Neural cell (in vitro differentiated cells): ENCODE data around the gene MYO3B. TPM values are rescaled to one million over a fixed set of nuclear protein-coding genes. Genes with fewer than 3 reads are reported as not detected.

Source experiments
- H2AFZ ChIP-seq: fragments of 200-600, 300-800 bp; sonication (generic), shearing (Covaris generic); 2 replicates; pipeline ENCODE4 v1.6.0; 2014; ENCODE audit warnings: low read depth, mild to moderate bottlenecking, antibody characterized with exemption, low read length, moderate library complexity
- H3F3A ChIP-seq: fragments of 200-600 bp; shearing (Covaris generic); 2 replicates; pipeline ENCODE4 v1.6.1; 2016; ENCODE audit warnings: mild to moderate bottlenecking, moderate library complexity, mixed read lengths, antibody characterized with exemption, low read length; ENCODE audit not compliant: insufficient read depth, poor library complexity, severe bottlenecking
- H3K27ac ChIP-seq: fragments of 200-600, 300-800 bp; sonication (generic), shearing (Covaris generic); 2 replicates; pipeline ENCODE4 v1.5.1; 2014; ENCODE audit warnings: mild to moderate bottlenecking, low read length, moderate library complexity
- H3K27me3 ChIP-seq: fragments of 300-800, 200-600 bp; sonication (generic), shearing (Covaris generic); 2 replicates; pipeline ENCODE4 v1.6.0; 2014; ENCODE audit warnings: mild to moderate bottlenecking, low read depth, low read length, moderate library complexity; ENCODE audit not compliant: insufficient read depth
- H3K36me3 ChIP-seq: fragments of 300-800, 200-600 bp; sonication (generic), shearing (Covaris generic); 2 replicates; pipeline ENCODE4 v1.5.1; 2014; ENCODE audit warnings: mild to moderate bottlenecking, antibody characterized with exemption, low read length, moderate library complexity; ENCODE audit not compliant: insufficient read depth
- H3K4me2 ChIP-seq: fragments of 300-800, 200-600 bp; sonication (generic), shearing (Covaris generic); 2 replicates; pipeline ENCODE4 v1.6.0; 2014; ENCODE audit warnings: mild to moderate bottlenecking, low read length
- H3K4me3 ChIP-seq: fragments of 300-800, 200-600 bp; sonication (generic), shearing (Covaris generic); 2 replicates; pipeline ENCODE4 v1.5.1; 2014; ENCODE audit warnings: mild to moderate bottlenecking, low read length, moderate library complexity
- H3K79me2 ChIP-seq: fragments of 200-600 bp; shearing (Covaris generic); replicated peaks from 2 replicates; pipeline ENCODE4 v1.6.0; 2014; ENCODE audit warnings: mild to moderate bottlenecking, low read length, moderate library complexity; ENCODE audit not compliant: insufficient read depth
- H3K9ac ChIP-seq: fragments of 300-800, 200-600 bp; sonication (generic), shearing (Covaris generic); 2 replicates; pipeline ENCODE4 v1.6.1; 2016; ENCODE audit warnings: mild to moderate bottlenecking, low read length, mixed read lengths
- H3K9me2 ChIP-seq: fragments of 200-600 bp; shearing (Covaris generic); 2 replicates; pipeline ENCODE4 v1.6.1; 2016; ENCODE audit warnings: mild to moderate bottlenecking, low read length, mixed read lengths; ENCODE audit not compliant: insufficient read depth
- H3K9me3 ChIP-seq: fragments of 200-600, 300-800 bp; sonication (generic), shearing (Covaris generic); 2 replicates; pipeline ENCODE4 v1.6.1; 2016; ENCODE audit warnings: mild to moderate bottlenecking, mixed run types, low read length, moderate library complexity, mixed read lengths
- H4K20me1 ChIP-seq: fragments of 200-600 bp; shearing (Covaris generic); 2 replicates; pipeline ENCODE4 v1.6.1; 2016; ENCODE audit warnings: mild to moderate bottlenecking, mixed run types; ENCODE audit not compliant: insufficient read depth
- EZH2 ChIP-seq: fragments of 200-600, 300-800 bp; shearing (Covaris generic), sonication (generic); IDR thresholded peaks from 2 replicates; pipeline ENCODE4 v1.6.1; 2014; ENCODE audit warnings: antibody characterized with exemption, low read length, borderline replicate concordance, mild to moderate bottlenecking; ENCODE audit not compliant: insufficient read depth, poor library complexity, severe bottlenecking
- MXI1 ChIP-seq: fragments of 450-650 bp; conservative IDR thresholded peaks from 2 replicates; pipeline ENCODE4 v1.6.1; 2014; ENCODE audit warnings: antibody characterized with exemption, mild to moderate bottlenecking; ENCODE audit not compliant: poor library complexity, severe bottlenecking
- POLR2AphosphoS5 ChIP-seq: IDR thresholded peaks from 2 replicates; pipeline ENCODE4 v1.6.1; 2012
- RAD21 ChIP-seq: fragments of 450-650 bp; conservative IDR thresholded peaks from 2 replicates; pipeline ENCODE4 v1.6.1; 2014; ENCODE audit warnings: antibody characterized with exemption, mild to moderate bottlenecking, moderate library complexity
- SMC3 ChIP-seq: fragments of 450-650 bp; conservative IDR thresholded peaks from 2 replicates; pipeline ENCODE4 v1.6.1; 2014; ENCODE audit warnings: antibody characterized with exemption, mild to moderate bottlenecking, moderate library complexity; ENCODE audit not compliant: poor library complexity
- TAF1 ChIP-seq: IDR thresholded peaks from 2 replicates; pipeline ENCODE4 v1.6.1; 2012; ENCODE audit warnings: low read depth
- polyA plus RNA-seq: library from polyadenylated mRNA; depleted of rRNA; stranded (reverse); fragments of >200 nt; gene quantifications from 2 replicates; pipeline ENCODE4 v1.2.3, GENCODE V29; 2014
- TF ChIP-seq, protein P1 (sequence below): fragments of 450-650 bp; IDR thresholded peaks from 2 replicates; pipeline ENCODE4 v1.5.1; 2014; ENCODE audit warnings: antibody characterized with exemption, mild to moderate bottlenecking, moderate library complexity; ENCODE audit not compliant: poor library complexity, severe bottlenecking
- TF ChIP-seq, protein P2 (sequence below): IDR thresholded peaks from 2 replicates; pipeline ENCODE4 v1.6.1; 2012; ENCODE audit warnings: borderline replicate concordance

The MYO3B gene
- polyA plus RNA-seq, 1 donor from 2014 or later = 0.11 TPM

- H3K36me3 ChIP-seq = no peaks in the 10 kb centered on the region
- H3K27ac ChIP-seq = no peak overlapping the region
- H3K9me3 ChIP-seq = no peaks in the 10 kb centered on the region
- no peaks in the 10 kb centered on the region for H3F3A ChIP-seq
- H3K4me3 ChIP-seq = no peak overlapping the region
- no peak overlapping the region for H2AFZ ChIP-seq
- H4K20me1 ChIP-seq = no peaks in the 10 kb centered on the region
- H3K79me2 ChIP-seq = no peaks in the 10 kb centered on the region
- H3K9ac ChIP-seq = no peak overlapping the region
- no peaks in the 10 kb centered on the region for H3K27me3 ChIP-seq
- TF ChIP-seq, protein P1, sequence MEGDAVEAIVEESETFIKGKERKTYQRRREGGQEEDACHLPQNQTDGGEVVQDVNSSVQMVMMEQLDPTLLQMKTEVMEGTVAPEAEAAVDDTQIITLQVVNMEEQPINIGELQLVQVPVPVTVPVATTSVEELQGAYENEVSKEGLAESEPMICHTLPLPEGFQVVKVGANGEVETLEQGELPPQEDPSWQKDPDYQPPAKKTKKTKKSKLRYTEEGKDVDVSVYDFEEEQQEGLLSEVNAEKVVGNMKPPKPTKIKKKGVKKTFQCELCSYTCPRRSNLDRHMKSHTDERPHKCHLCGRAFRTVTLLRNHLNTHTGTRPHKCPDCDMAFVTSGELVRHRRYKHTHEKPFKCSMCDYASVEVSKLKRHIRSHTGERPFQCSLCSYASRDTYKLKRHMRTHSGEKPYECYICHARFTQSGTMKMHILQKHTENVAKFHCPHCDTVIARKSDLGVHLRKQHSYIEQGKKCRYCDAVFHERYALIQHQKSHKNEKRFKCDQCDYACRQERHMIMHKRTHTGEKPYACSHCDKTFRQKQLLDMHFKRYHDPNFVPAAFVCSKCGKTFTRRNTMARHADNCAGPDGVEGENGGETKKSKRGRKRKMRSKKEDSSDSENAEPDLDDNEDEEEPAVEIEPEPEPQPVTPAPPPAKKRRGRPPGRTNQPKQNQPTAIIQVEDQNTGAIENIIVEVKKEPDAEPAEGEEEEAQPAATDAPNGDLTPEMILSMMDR = no peak
- TF ChIP-seq RAD21 (no peak), TAF1 (no peak), MXI1 (no peak), POLR2AphosphoS5 (no peak)
- TF ChIP-seq, protein P2, sequence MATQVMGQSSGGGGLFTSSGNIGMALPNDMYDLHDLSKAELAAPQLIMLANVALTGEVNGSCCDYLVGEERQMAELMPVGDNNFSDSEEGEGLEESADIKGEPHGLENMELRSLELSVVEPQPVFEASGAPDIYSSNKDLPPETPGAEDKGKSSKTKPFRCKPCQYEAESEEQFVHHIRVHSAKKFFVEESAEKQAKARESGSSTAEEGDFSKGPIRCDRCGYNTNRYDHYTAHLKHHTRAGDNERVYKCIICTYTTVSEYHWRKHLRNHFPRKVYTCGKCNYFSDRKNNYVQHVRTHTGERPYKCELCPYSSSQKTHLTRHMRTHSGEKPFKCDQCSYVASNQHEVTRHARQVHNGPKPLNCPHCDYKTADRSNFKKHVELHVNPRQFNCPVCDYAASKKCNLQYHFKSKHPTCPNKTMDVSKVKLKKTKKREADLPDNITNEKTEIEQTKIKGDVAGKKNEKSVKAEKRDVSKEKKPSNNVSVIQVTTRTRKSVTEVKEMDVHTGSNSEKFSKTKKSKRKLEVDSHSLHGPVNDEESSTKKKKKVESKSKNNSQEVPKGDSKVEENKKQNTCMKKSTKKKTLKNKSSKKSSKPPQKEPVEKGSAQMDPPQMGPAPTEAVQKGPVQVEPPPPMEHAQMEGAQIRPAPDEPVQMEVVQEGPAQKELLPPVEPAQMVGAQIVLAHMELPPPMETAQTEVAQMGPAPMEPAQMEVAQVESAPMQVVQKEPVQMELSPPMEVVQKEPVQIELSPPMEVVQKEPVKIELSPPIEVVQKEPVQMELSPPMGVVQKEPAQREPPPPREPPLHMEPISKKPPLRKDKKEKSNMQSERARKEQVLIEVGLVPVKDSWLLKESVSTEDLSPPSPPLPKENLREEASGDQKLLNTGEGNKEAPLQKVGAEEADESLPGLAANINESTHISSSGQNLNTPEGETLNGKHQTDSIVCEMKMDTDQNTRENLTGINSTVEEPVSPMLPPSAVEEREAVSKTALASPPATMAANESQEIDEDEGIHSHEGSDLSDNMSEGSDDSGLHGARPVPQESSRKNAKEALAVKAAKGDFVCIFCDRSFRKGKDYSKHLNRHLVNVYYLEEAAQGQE = no peak
- H3K4me2 ChIP-seq = no peak overlapping the region
- H3K9me2 ChIP-seq = no peaks in the 10 kb centered on the region
Measured at GRCh38 chr2:170521299-170521698, 343.4 kb downstream of the MYO3B start.

DNA sequence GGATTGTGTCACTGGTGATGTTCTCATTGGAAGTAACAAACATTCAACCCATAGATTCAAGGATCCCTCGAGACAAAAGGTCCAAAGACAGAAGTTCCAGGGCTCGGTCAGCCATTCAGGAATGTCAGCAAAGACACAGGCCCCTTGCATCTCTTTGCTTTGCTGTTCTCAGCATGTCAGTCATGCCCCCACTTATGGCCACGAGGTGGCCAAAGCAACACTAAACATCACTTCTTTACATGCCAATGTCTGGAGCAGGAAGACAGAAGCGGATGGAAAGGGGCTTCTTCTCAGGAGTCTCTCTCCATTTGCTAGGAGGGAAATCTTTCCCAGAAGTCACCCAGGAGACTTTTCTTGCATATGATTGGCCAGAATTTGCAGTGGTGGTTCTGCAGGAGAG lies 345.6 kb downstream of the MYO3B start:
- Histone ChIP-seq H3K9me2 (no peaks in the 10 kb centered on the region), H3K4me3 (no peak overlapping the region), H3K36me3 (no peaks in the 10 kb centered on the region), H4K20me1 (no peaks in the 10 kb centered on the region), H2AFZ (no peak overlapping the region), H3K27ac (no peak overlapping the region), H3K27me3 (no peaks in the 10 kb centered on the region), H3K9ac (no peak overlapping the region), H3K4me2 (no peak overlapping the region), H3K79me2 (no peaks in the 10 kb centered on the region), H3K9me3 (no peaks in the 10 kb centered on the region), H3F3A (no peaks in the 10 kb centered on the region)
- no peak for TF ChIP-seq MXI1
- no peak for TF ChIP-seq EZH2
- no peak for TF ChIP-seq SMC3

DNA sequence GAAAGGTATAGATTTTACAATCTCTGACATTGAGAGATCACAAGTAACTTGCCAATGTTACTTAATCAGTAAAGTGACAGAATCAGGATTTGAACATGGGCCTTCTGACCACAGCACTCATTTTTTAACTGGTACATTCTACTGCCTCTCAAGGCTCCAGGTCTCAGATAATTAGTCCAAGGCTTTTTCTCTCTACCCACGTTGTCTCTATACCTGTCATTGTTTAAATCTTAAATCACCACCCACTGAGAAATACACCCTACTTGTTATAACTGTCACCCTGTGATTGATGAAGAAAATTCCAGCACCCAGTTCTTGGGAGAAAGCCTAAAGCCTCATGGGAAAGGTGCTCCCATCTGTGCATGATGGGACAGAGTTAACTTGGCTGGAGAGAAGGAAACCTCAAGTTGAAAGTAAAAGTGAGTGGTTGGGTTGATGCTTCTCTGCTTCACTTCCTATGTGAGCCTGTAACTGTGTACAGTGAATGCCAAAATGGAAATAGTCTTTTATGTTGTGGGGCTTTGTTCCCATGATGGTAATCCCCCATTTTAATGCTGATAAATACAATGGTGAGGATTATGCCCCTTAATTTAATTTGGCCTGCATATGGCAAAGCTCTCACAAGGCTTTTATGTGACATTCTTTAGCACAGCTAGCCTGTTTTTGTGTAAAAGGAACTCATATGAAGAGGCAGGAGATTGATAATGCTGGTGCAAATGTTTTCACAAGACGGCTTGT lies 347.1 kb downstream of the MYO3B start:
- Histone ChIP-seq H2AFZ (no peak overlapping the region), H3K27ac (no peak overlapping the region), H3K9ac (no peak overlapping the region), H3K27me3 (no peaks in the 10 kb centered on the region), H3K9me2 (no peaks in the 10 kb centered on the region), H3K9me3 (no peaks in the 10 kb centered on the region), H3K79me2 (no peaks in the 10 kb centered on the region), H3K4me2 (no peak overlapping the region), H4K20me1 (no peaks in the 10 kb centered on the region), H3F3A (no peaks in the 10 kb centered on the region), H3K36me3 (no peaks in the 10 kb centered on the region), H3K4me3 (no peak overlapping the region)
- TF ChIP-seq RAD21 = no peak
- no peak for TF ChIP-seq SMC3
